Mesothelial cell of epicardium (in vitro differentiated cells): ENCODE results near the gene UBE2F. TPM values are rescaled to one million over a fixed set of nuclear protein-coding genes. Genes with fewer than 3 reads are reported as not detected.

Experiments used
- DNase-seq, 2 experiments: peaks; one replicate each; pipeline ENCODE4 v3.0.0; 2021; ENCODE audit warnings: low spot score in 2 of 2; ENCODE audit not compliant: unreplicated experiment in 2 of 2
- H3K27ac Mint-ChIP-seq: 2 replicates; pipeline ENCODE4 v1.8.0; 2021; ENCODE audit warnings: mixed read lengths
- H3K27me3 Mint-ChIP-seq: 2 replicates; pipeline ENCODE4 v1.8.0; 2021; ENCODE audit warnings: low read depth, mixed read lengths
- H3K36me3 Mint-ChIP-seq: 2 replicates; pipeline ENCODE4 v1.8.0; 2021; ENCODE audit warnings: mixed read lengths
- H3K4me1 Mint-ChIP-seq: 2 replicates; pipeline ENCODE4 v1.8.0; 2021; ENCODE audit warnings: mixed read lengths
- H3K4me3 Mint-ChIP-seq: 2 replicates; pipeline ENCODE4 v1.8.0; 2021; ENCODE audit warnings: mild to moderate bottlenecking, moderate library complexity, mixed read lengths
- H3K9me3 Mint-ChIP-seq: 2 replicates; pipeline ENCODE4 v1.8.0; 2021; ENCODE audit warnings: mixed read lengths
- total RNA-seq: library from RNA; stranded (reverse); gene quantifications from 3 replicates; pipeline ENCODE4 v1.2.1, GENCODE V29; 2021
- TF ChIP-seq, protein P1 (sequence below): fragments of 200-600 bp; sonication (generic); IDR thresholded peaks from one replicate; pipeline ENCODE4 v1.5.0; 2021; ENCODE audit warnings: antibody characterized with exemption; ENCODE audit not compliant: unreplicated experiment

Gene UBE2F
- total RNA-seq, 1 donor from 2014 or later = 33.4 TPM

DNA sequence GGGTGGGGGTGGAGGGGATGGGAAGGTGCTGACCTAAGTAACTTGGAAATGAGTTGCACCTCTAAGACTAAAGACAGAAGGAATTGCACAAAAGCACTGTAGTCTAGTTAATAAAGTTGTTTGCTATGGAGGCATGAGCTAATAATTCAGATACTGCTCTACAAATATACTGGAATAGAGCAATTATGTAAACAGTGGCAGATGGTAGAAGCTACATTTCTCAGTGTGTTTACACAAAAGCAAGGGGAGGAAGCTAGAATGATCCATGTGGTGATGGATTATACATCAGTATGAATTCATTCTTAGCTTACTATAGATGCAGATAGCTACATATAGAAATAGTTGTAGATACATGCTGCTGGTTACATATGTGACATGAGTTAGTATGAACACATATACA lies 27.6 kb upstream of the UBE2F start:
- TF ChIP-seq, protein P1, sequence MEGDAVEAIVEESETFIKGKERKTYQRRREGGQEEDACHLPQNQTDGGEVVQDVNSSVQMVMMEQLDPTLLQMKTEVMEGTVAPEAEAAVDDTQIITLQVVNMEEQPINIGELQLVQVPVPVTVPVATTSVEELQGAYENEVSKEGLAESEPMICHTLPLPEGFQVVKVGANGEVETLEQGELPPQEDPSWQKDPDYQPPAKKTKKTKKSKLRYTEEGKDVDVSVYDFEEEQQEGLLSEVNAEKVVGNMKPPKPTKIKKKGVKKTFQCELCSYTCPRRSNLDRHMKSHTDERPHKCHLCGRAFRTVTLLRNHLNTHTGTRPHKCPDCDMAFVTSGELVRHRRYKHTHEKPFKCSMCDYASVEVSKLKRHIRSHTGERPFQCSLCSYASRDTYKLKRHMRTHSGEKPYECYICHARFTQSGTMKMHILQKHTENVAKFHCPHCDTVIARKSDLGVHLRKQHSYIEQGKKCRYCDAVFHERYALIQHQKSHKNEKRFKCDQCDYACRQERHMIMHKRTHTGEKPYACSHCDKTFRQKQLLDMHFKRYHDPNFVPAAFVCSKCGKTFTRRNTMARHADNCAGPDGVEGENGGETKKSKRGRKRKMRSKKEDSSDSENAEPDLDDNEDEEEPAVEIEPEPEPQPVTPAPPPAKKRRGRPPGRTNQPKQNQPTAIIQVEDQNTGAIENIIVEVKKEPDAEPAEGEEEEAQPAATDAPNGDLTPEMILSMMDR = no peak
- Mint-ChIP-seq H3K9me3 (peaks cover 10% of the 10 kb centered on the region), H3K36me3 (no peaks in the 10 kb centered on the region), H3K4me1 (peaks cover 20% of the 10 kb centered on the region), H3K27ac (no peak overlapping the region), H3K27me3 (no peaks in the 10 kb centered on the region), H3K4me3 (no peak overlapping the region)
- no peak for DNase-seq

DNA sequence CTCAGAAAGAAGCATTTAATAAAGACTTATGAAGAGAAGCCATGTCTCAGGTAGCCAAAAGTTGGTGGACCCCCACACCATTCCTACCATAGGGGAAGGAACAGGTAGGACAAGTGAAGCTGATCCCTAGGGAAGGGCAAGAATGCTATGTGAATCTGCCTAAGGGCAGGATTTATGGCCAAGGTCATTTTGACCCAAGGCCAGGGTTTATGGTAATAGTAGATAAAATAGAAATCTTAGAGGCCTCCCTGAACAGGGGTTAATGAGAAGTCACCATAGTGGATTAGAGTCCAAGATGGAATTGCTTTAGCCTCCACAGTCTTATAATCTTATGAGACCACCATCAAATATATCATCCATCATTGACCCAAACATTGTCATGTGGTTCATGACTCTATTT lies 26.0 kb upstream of the UBE2F start:
- peaks cover 18% of the 10 kb centered on the region for H3K4me1 Mint-ChIP-seq
- DNase-seq = no peak
- H3K9me3 Mint-ChIP-seq = peaks cover 21% of the 10 kb centered on the region
- H3K27ac Mint-ChIP-seq = no peak overlapping the region
- no peak overlapping the region for H3K4me3 Mint-ChIP-seq
- H3K36me3 Mint-ChIP-seq = no peaks in the 10 kb centered on the region
- TF ChIP-seq, protein P1 = no peak
- H3K27me3 Mint-ChIP-seq = peaks cover 2% of the 10 kb centered on the region

DNA sequence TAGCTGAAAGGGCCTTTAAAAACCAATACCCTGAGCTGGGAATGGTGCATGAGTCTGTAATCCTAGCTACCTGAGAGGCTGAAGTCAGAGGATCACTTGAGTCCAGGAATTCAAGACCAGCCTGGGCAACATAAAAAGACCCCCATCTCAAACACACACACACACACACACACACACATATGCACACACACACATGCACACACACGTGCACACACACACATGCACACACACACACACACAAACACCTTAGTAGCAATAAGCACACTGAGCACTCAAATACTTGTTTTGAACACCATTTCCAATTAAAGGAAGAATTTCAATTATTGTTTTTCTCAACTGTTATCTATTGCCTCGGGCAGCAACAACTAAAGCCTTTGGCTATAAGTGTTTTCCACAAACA lies 25.6 kb upstream of the UBE2F start:
- Mint-ChIP-seq H3K36me3 (no peaks in the 10 kb centered on the region), H3K27me3 (peaks cover 2% of the 10 kb centered on the region), H3K9me3 (peaks cover 24% of the 10 kb centered on the region), H3K4me1 (peaks cover 18% of the 10 kb centered on the region), H3K27ac (no peak overlapping the region), H3K4me3 (no peak overlapping the region)
- DNase-seq = no peak
- TF ChIP-seq, protein P1 = no peak

- no peak overlapping the region for H3K4me3 Mint-ChIP-seq
- no peak for DNase-seq
- H3K27ac Mint-ChIP-seq = no peak overlapping the region
- TF ChIP-seq, protein P1 = no peak
- H3K4me1 Mint-ChIP-seq = peaks cover 18% of the 10 kb centered on the region
- no peaks in the 10 kb centered on the region for H3K36me3 Mint-ChIP-seq
- H3K9me3 Mint-ChIP-seq = peaks cover 34% of the 10 kb centered on the region
- H3K27me3 Mint-ChIP-seq = peaks cover 2% of the 10 kb centered on the region
These were observed 24.3 kb upstream of the UBE2F start for GRCh38 chr2:237942513-237942899.

DNA sequence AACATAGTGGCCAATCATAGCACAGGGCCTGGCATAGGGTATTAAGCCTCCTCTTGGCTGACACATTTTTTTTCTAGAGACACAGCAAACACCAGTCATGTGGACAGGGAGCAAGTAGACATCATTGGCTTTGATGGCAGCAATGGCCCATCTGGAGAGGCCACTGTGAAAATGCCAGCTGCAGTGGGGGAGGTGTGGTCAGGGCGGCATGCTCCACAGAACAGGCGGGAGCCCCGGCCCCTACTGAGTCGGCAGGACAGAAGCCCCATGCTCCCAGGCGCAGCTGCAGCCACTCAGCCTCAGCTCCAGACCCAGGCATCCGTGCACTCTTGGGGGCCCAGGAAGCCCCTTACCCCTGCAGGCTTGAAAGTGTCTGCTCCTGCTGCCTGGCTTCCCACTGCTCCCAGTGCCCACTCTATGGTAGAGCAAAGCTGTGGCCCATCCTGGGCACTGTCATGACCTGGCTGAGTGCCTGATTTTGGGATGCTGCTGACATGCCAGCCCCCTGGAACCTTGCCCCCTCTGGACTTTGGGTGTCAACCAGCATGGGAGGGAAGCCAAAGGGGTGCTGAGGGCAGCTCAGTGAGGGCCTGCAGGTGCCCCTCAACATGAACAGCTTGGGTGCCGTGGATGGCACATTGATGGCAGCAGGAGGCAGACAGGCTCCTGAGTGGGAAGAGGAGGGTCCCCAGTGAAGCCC lies 23.3 kb upstream of the UBE2F start:
- Mint-ChIP-seq H3K9me3 (peaks cover 35% of the 10 kb centered on the region), H3K4me1 (peaks cover 18% of the 10 kb centered on the region), H3K27me3 (peaks cover 3% of the 10 kb centered on the region), H3K27ac (no peak overlapping the region), H3K36me3 (no peaks in the 10 kb centered on the region), H3K4me3 (no peak overlapping the region)
- no peak for DNase-seq
- TF ChIP-seq, protein P1 = no peak

DNA sequence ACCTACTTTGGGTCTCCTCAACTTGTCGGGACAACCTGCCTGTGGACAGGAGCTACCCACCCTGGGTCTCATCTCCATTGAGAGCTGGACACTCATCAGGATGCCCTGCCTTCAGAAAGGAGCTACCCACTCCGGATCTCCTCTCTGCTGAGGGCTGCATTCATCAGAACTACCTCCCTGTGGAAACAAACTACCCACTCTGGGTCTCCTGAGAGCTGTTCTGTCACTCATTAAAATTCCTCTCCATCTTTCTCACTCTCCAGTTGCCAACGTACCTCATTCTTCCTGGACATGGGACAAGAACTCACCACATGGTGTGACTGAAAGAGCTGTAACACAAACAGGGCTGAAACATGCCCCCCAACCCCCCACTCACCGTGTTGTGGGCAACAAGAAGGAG lies 22.5 kb upstream of the UBE2F start:
- peaks cover 4% of the 10 kb centered on the region for H3K27me3 Mint-ChIP-seq
- TF ChIP-seq, protein P1 = no peak
- peaks cover 29% of the 10 kb centered on the region for H3K9me3 Mint-ChIP-seq
- no peaks in the 10 kb centered on the region for H3K36me3 Mint-ChIP-seq
- no peak for DNase-seq
- H3K27ac Mint-ChIP-seq = no peak overlapping the region
- peaks cover 18% of the 10 kb centered on the region for H3K4me1 Mint-ChIP-seq
- no peak overlapping the region for H3K4me3 Mint-ChIP-seq
